Endothelial cell of umbilical vein (primary cell): Measurements from ENCODE around the gene NTSR1. TPM values are rescaled to one million over a fixed set of nuclear protein-coding genes. Genes with fewer than 3 reads are reported as not detected.

Experiments
- BruUV-seq: library from RNA; stranded (reverse); fragments of 400-500 nt; replicated peaks from 2 replicates; lab custom pipeline; 2021; lab: Mats Ljungman, UMichigan
- CTCF ChIA-PET: fragments of 300-600, 350-600 bp; sonication (Branson Sonifier 250); formaldehyde crosslinking; loops from one replicate; lab custom pipeline; 2021; ENCODE audit warnings: antibody characterized with exemption, inconsistent platforms; lab: Charles Lee
- POLR2A ChIA-PET: fragments of 300-600, 350-600 bp; sonication (Branson Sonifier 250); formaldehyde crosslinking; loops from one replicate; lab custom pipeline; 2021; ENCODE audit warnings: antibody characterized with exemption, inconsistent platforms; lab: Charles Lee
- DNase-seq: peaks from one replicate; pipeline ENCODE4 v3.0.0-alpha.2; 2011; ENCODE audit warnings: low read depth, low spot score
- FAIRE-seq: peaks from 2 replicates; lab custom pipeline; 2011; peaks lifted over from hg19 to GRCh38; lab: Jason Lieb, UNC
- H2AFZ ChIP-seq: 2 replicates; pipeline ENCODE4 v1.6.0; 2012; ENCODE audit warnings: low read depth, low read length, control low read depth, inconsistent platforms
- H3K27ac ChIP-seq: 2 replicates; pipeline ENCODE4 v1.5.1; 2011; ENCODE audit warnings: low read depth, mild to moderate bottlenecking, control low read depth, low read length, moderate library complexity; ENCODE audit not compliant: insufficient read depth
- H3K27me3 ChIP-seq, 2 experiments: 2 replicates each; pipeline versions ENCODE4 v1.6.0 to v1.6.1; 2011; ENCODE audit warnings: low read length in 2 of 2, mixed read lengths in 1 of 2; ENCODE audit not compliant: control insufficient read depth in 2 of 2, insufficient read depth in 2 of 2
- H3K36me3 ChIP-seq, 2 experiments: 2 replicates in 1 of 2; 3 replicates in 1 of 2; pipeline ENCODE4 v1.5.1; 2011; ENCODE audit warnings: low read length in 2 of 2, mild to moderate bottlenecking in 1 of 2, moderate library complexity in 1 of 2; ENCODE audit not compliant: control insufficient read depth in 2 of 2, insufficient read depth in 2 of 2; ENCODE audit errors: extremely low read depth in 1 of 2
- H3K4me1 ChIP-seq: 3 replicates; pipeline ENCODE4 v1.5.1; 2011; ENCODE audit warnings: mild to moderate bottlenecking, low read length; ENCODE audit not compliant: control insufficient read depth, insufficient read depth; ENCODE audit errors: extremely low read depth
- H3K4me2 ChIP-seq: 2 replicates; pipeline ENCODE4 v1.6.1; 2011; ENCODE audit warnings: low read length, control low read depth, mixed read lengths; ENCODE audit not compliant: insufficient read depth
- H3K4me3 ChIP-seq, 3 experiments: fragments of 200-600 bp in 1 of 3; sonication (generic), shearing (Covaris generic) in 1 of 3; replicated peaks in 1 of 3; 2 replicates each; pipeline ENCODE4 v1.5.1; 2011 to 2016; ENCODE audit warnings: control low read depth in 3 of 3, low read length in 3 of 3, mild to moderate bottlenecking in 2 of 3, inconsistent platforms in 1 of 3, low read depth in 1 of 3, moderate library complexity in 1 of 3; ENCODE audit not compliant: insufficient read depth in 1 of 3
- H3K79me2 ChIP-seq: 2 replicates; pipeline ENCODE4 v1.6.0; 2012; ENCODE audit warnings: low read length, inconsistent platforms; ENCODE audit not compliant: control insufficient read depth, insufficient read depth
- H3K9ac ChIP-seq: replicated peaks from 2 replicates; pipeline ENCODE3; 2011; ENCODE audit warnings: low read length, control low read depth; ENCODE audit not compliant: insufficient read depth; ENCODE audit errors: extremely low read depth
- H3K9me1 ChIP-seq: replicated peaks from 3 replicates; pipeline ENCODE4 v1.6.0; 2011; ENCODE audit warnings: mild to moderate bottlenecking, low read length; ENCODE audit not compliant: control insufficient read depth, insufficient read depth; ENCODE audit errors: extremely low read depth
- H3K9me3 ChIP-seq: replicated peaks from 2 replicates; pipeline ENCODE4 v1.5.1; 2012; ENCODE audit warnings: low read length, inconsistent platforms; ENCODE audit not compliant: control insufficient read depth, insufficient read depth
- H4K20me1 ChIP-seq: replicated peaks from 2 replicates; pipeline ENCODE3; 2011; ENCODE audit warnings: mild to moderate bottlenecking, low read length; ENCODE audit not compliant: control insufficient read depth, insufficient read depth; ENCODE audit errors: extremely low read depth
- EZH2 ChIP-seq: IDR thresholded peaks from 2 replicates; pipeline ENCODE4 v1.6.1; 2012; ENCODE audit warnings: borderline replicate concordance, low read depth, mild to moderate bottlenecking, moderate library complexity, low read length, inconsistent platforms; ENCODE audit not compliant: severe bottlenecking
- FOS ChIP-seq: IDR thresholded peaks from 2 replicates; pipeline ENCODE4 v1.6.1; 2011; ENCODE audit warnings: mild to moderate bottlenecking, low read length, moderate library complexity, borderline replicate concordance; ENCODE audit not compliant: insufficient read depth
- GATA2 ChIP-seq: IDR thresholded peaks from 2 replicates; pipeline ENCODE4 v1.7.0; 2011; ENCODE audit warnings: low read depth, mild to moderate bottlenecking, moderate library complexity, mixed read lengths, low read length; ENCODE audit not compliant: insufficient read length, insufficient read depth
- JUN ChIP-seq: IDR thresholded peaks from 2 replicates; pipeline ENCODE4 v1.6.1; 2011; ENCODE audit warnings: borderline replicate concordance, low read depth; ENCODE audit not compliant: insufficient read length, insufficient read depth
- MYC ChIP-seq: IDR thresholded peaks from one replicate; pipeline ENCODE4 v1.6.1; 2011; ENCODE audit warnings: mild to moderate bottlenecking, low read depth, low read length
- POLR2A ChIP-seq: IDR thresholded peaks from 2 replicates; pipeline ENCODE4 v1.6.1; 2012; ENCODE audit warnings: low read depth, mild to moderate bottlenecking, control low read depth, low read length
- POLR2AphosphoS5 ChIP-seq: IDR thresholded peaks from 2 replicates; pipeline ENCODE4 v1.6.1; 2012; ENCODE audit warnings: low read depth, mild to moderate bottlenecking, control low read depth, low read length, moderate library complexity; ENCODE audit not compliant: insufficient read depth
- dilution Hi-C: fragments of 300-500 bp; cut with MboI; formaldehyde crosslinking; loops from one replicate; pipeline ENCODE4 v1.15.0; 2019; ENCODE audit warnings: low sequenced_read_pairs; ENCODE audit not compliant: extremely low pct_ligation_motif_present
- intact Hi-C: fragments of 100-400 bp; cut with micrococcal nuclease; formaldehyde crosslinking; loops from one replicate; pipeline ENCODE4 v1.10.0; 2022
- polyA plus RNA-seq, 4 experiments: library from polyadenylated mRNA; depleted of rRNA in 3 of 4; stranded (reverse) in 3 of 4; unstranded in 1 of 4; fragments of >200 nt; gene quantifications; 2 replicates each; pipeline versions ENCODE4 v1.2.1 to v1.2.3, GENCODE V29; 2011 to 2012; ENCODE audit warnings: missing spikeins in 1 of 4
- total RNA-seq: library from RNA; stranded (reverse); gene quantifications from 2 replicates; pipeline ENCODE4 v1.2.3, GENCODE V29; 2021
- TF ChIP-seq, protein P1 (sequence below), 2 donors: IDR thresholded peaks; 1 replicate in 1 of 2; 2 replicates in 1 of 2; pipeline ENCODE4 v1.5.1; 2011; ENCODE audit warnings: low read length in 2 of 2, mild to moderate bottlenecking in 2 of 2, moderate library complexity in 2 of 2, control low read depth in 1 of 2, inconsistent platforms in 1 of 2, low read depth in 1 of 2; ENCODE audit not compliant: insufficient read depth in 1 of 2; ENCODE audit errors: extremely low read depth in 1 of 2
- TF ChIP-seq, protein P2 (sequence below): IDR thresholded peaks from 2 replicates; pipeline ENCODE4 v1.6.1; 2011; ENCODE audit not compliant: insufficient read depth, insufficient read length

NTSR1 gene
- total and polyA plus RNA-seq, 2 donors (not counting 3 experiments of a cell fraction or from before 2014, with no cell fraction given), result 0.14 to 2.1 TPM

DNA sequence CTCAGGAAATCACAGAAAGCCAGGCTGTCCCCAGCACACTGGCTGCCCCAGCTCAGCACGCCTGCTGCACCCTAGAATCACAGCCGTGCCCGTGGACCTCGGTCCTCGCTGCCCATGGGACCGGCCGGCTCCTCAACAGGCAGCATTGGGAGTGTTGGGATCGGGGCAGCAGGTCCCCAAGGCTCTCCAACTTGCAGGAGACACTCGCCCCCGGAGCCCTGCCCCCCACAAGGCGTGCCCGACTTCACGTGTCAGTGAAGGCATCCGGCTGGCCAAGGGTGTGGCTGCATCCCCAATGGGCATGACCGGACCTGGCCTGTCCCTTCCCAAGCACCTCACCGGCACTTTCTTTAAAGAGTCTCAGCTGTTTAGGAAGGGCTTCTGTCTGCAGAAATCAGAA is 3.0 kb upstream of the NTSR1 start:
- TF ChIP-seq EZH2 (no peak), FOS (no peak), GATA2 (no peak), POLR2A (no peak), JUN (no peak), MYC (no peak), POLR2AphosphoS5 (no peak)
- TF ChIP-seq, protein P1, sequence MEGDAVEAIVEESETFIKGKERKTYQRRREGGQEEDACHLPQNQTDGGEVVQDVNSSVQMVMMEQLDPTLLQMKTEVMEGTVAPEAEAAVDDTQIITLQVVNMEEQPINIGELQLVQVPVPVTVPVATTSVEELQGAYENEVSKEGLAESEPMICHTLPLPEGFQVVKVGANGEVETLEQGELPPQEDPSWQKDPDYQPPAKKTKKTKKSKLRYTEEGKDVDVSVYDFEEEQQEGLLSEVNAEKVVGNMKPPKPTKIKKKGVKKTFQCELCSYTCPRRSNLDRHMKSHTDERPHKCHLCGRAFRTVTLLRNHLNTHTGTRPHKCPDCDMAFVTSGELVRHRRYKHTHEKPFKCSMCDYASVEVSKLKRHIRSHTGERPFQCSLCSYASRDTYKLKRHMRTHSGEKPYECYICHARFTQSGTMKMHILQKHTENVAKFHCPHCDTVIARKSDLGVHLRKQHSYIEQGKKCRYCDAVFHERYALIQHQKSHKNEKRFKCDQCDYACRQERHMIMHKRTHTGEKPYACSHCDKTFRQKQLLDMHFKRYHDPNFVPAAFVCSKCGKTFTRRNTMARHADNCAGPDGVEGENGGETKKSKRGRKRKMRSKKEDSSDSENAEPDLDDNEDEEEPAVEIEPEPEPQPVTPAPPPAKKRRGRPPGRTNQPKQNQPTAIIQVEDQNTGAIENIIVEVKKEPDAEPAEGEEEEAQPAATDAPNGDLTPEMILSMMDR (IDR thresholded peaks at IDR 0.05; ENCODE audit: extremely low read depth in 1 of 2, insufficient read depth in 1 of 2, low read depth in 1 of 2, low read length in 2 of 2), result no peak
- TF ChIP-seq, protein P2, sequence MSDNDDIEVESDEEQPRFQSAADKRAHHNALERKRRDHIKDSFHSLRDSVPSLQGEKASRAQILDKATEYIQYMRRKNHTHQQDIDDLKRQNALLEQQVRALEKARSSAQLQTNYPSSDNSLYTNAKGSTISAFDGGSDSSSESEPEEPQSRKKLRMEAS, result no peak
- dilution Hi-C loops (no loop called here), intact Hi-C loops (no loop called here)
- H4K20me1 ChIP-seq, result no peaks in the 10 kb centered on the region
- ChIA-PET POLR2A (no interaction called here), CTCF (interaction anchor here (4.6 kb wide), 1 partner anchor 17 kb away, joined by 20 read pairs; no protein-coding TSS in a partner anchor)
- no peak overlapping the region for H2AFZ ChIP-seq
- no peak overlapping the region for H3K27ac ChIP-seq
- BruUV-seq, result no TSS peak
- H3K4me3 ChIP-seq, result no peak overlapping the region
- no peaks in the 10 kb centered on the region for H3K79me2 ChIP-seq
- peaks cover 4 to 24% of the 10 kb centered on the region in 2 experiments for H3K27me3 ChIP-seq
- H3K4me2 ChIP-seq, result no peak overlapping the region
- H3K4me1 ChIP-seq, result peaks cover 26% of the 10 kb centered on the region
- H3K9me1 ChIP-seq, result no peaks in the 10 kb centered on the region
- no peaks in the 10 kb centered on the region for H3K36me3 ChIP-seq
- no peaks in the 10 kb centered on the region for H3K9me3 ChIP-seq
- DNase-seq (no peak), FAIRE-seq (no peak)
- no peak overlapping the region for H3K9ac ChIP-seq
